H9 (cell line): ENCODE results near the gene PAFAH1B2. TPM values are rescaled to one million over a fixed set of nuclear protein-coding genes. Genes with fewer than 3 reads are reported as not detected.

Source experiments
- DNase-seq: peaks from one replicate; pipeline ENCODE4 v3.0.0-alpha.2; 2017
- H2AFZ ChIP-seq: one replicate; pipeline ENCODE4 v1.6.1; 2013; ENCODE audit warnings: mild to moderate bottlenecking, low read length, control low read depth, moderate library complexity
- H2AK5ac ChIP-seq: 2 replicates; pipeline ENCODE4 v1.6.1; 2013; ENCODE audit warnings: low read length, control low read depth, mixed read lengths; ENCODE audit not compliant: insufficient read length
- H2BK120ac ChIP-seq: one replicate; pipeline ENCODE4 v1.6.1; 2013; ENCODE audit warnings: low read depth, mild to moderate bottlenecking, low read length, control low read depth, inconsistent platforms; ENCODE audit not compliant: poor library complexity, severe bottlenecking
- H2BK12ac ChIP-seq: 2 replicates; pipeline ENCODE4 v1.6.1; 2013; ENCODE audit warnings: low read length, control low read depth, mixed read lengths, low read depth; ENCODE audit not compliant: insufficient read length
- H2BK15ac ChIP-seq: 2 replicates; pipeline ENCODE4 v1.6.1; 2013; ENCODE audit warnings: low read depth, low read length, control low read depth
- H2BK20ac ChIP-seq: one replicate; pipeline ENCODE4 v1.6.1; 2013; ENCODE audit warnings: low read depth, mild to moderate bottlenecking, low read length, control low read depth, inconsistent platforms; ENCODE audit not compliant: poor library complexity, severe bottlenecking
- H2BK5ac ChIP-seq: 2 replicates; pipeline ENCODE4 v1.6.1; 2013; ENCODE audit warnings: low read length, control low read depth, mixed read lengths; ENCODE audit not compliant: insufficient read length
- H3K14ac ChIP-seq: 2 replicates; pipeline ENCODE4 v1.6.1; 2013; ENCODE audit warnings: low read length, control low read depth; ENCODE audit not compliant: insufficient read depth
- H3K18ac ChIP-seq: 2 replicates; pipeline ENCODE4 v1.6.1; 2013; ENCODE audit warnings: low read depth, mild to moderate bottlenecking, mixed read lengths, low read length, control low read depth; ENCODE audit not compliant: insufficient read length
- H3K23ac ChIP-seq: 2 replicates; pipeline ENCODE4 v1.6.1; 2013; ENCODE audit warnings: low read length, control low read depth, mixed read lengths, low read depth; ENCODE audit not compliant: insufficient read length
- H3K23me2 ChIP-seq: 2 replicates; pipeline ENCODE4 v1.6.1; 2013; ENCODE audit warnings: low read depth, mild to moderate bottlenecking, mixed read lengths, low read length, control low read depth; ENCODE audit not compliant: insufficient read length, poor library complexity, severe bottlenecking
- H3K27ac ChIP-seq: 2 replicates; pipeline ENCODE4 v1.5.1; 2013; ENCODE audit warnings: low read length, control low read depth, mixed read lengths, low read depth; ENCODE audit not compliant: insufficient read length
- H3K27me3 ChIP-seq: 2 replicates; pipeline ENCODE4 v1.6.1; 2013; ENCODE audit warnings: low read length, control low read depth, inconsistent platforms; ENCODE audit not compliant: insufficient read depth
- H3K4ac ChIP-seq: 2 replicates; pipeline ENCODE4 v1.6.1; 2013; ENCODE audit warnings: low read depth, mild to moderate bottlenecking, control low read depth, inconsistent platforms, low read length, moderate library complexity
- H3K4me1 ChIP-seq: 2 replicates; pipeline ENCODE4 v1.6.1; 2013; ENCODE audit warnings: low read length, control low read depth, inconsistent platforms; ENCODE audit not compliant: insufficient read depth
- H3K4me2 ChIP-seq: 2 replicates; pipeline ENCODE4 v1.6.1; 2013; ENCODE audit warnings: low read length, control low read depth, mixed read lengths; ENCODE audit not compliant: insufficient read length, insufficient read depth
- H3K56ac ChIP-seq: 2 replicates; pipeline ENCODE4 v1.6.1; 2013; ENCODE audit warnings: low read depth, mild to moderate bottlenecking, mixed read lengths, low read length, control low read depth; ENCODE audit not compliant: insufficient read length
- H3K79me1 ChIP-seq: 2 replicates; pipeline ENCODE4 v1.6.1; 2013; ENCODE audit warnings: low read depth, mild to moderate bottlenecking, moderate library complexity, low read length, control low read depth, inconsistent platforms; ENCODE audit not compliant: insufficient read depth, poor library complexity, severe bottlenecking
- H3K79me2 ChIP-seq: 2 replicates; pipeline ENCODE4 v1.6.1; 2013; ENCODE audit warnings: low read length, control low read depth, inconsistent platforms; ENCODE audit not compliant: insufficient read depth
- H3K9ac ChIP-seq: 2 replicates; pipeline ENCODE4 v1.6.1; 2013; ENCODE audit warnings: low read length, control low read depth, mixed read lengths; ENCODE audit not compliant: insufficient read length; ENCODE audit errors: extremely low read depth
- H3K9me3 ChIP-seq: one replicate; pipeline ENCODE4 v1.6.1; 2013; ENCODE audit warnings: low read depth, low read length, inconsistent platforms; ENCODE audit not compliant: control insufficient read depth
- H3T11ph ChIP-seq: one replicate; pipeline ENCODE4 v1.6.1; 2013; ENCODE audit warnings: mild to moderate bottlenecking, low read length, control low read depth, inconsistent platforms
- H4K20me1 ChIP-seq: one replicate; pipeline ENCODE4 v1.6.1; 2013; ENCODE audit not compliant: control insufficient read depth, insufficient read length, insufficient read depth
- H4K5ac ChIP-seq: 2 replicates; pipeline ENCODE4 v1.6.1; 2013; ENCODE audit warnings: low read depth, mild to moderate bottlenecking, mixed read lengths, low read length, control low read depth; ENCODE audit not compliant: insufficient read length
- H4K8ac ChIP-seq: replicated peaks from 2 replicates; pipeline ENCODE4 v1.6.1; 2013; ENCODE audit warnings: low read length, control low read depth, mixed read lengths, low read depth; ENCODE audit not compliant: insufficient read length
- H4K91ac ChIP-seq: 2 replicates; pipeline ENCODE4 v1.6.1; 2013; ENCODE audit warnings: low read depth, mild to moderate bottlenecking, moderate library complexity, mixed read lengths, low read length, control low read depth; ENCODE audit not compliant: insufficient read length
- H3K27ac Mint-ChIP-seq, 3 experiments: 2 replicates in 2 of 3; 3 replicates in 1 of 3; pipeline ENCODE4 v1.8.0; 2020 to 2021; ENCODE audit warnings: mixed read lengths in 3 of 3, mild to moderate bottlenecking in 1 of 3, moderate library complexity in 1 of 3
- H3K27me3 Mint-ChIP-seq: 2 replicates; pipeline ENCODE4 v1.8.0; 2021; ENCODE audit warnings: low read depth, mild to moderate bottlenecking, moderate library complexity, mixed read lengths
- H3K36me3 Mint-ChIP-seq, 3 experiments: 2 replicates in 2 of 3; 3 replicates in 1 of 3; pipeline ENCODE4 v1.8.0; 2020 to 2021; ENCODE audit warnings: low read depth in 3 of 3, mixed read lengths in 3 of 3; ENCODE audit not compliant: insufficient read depth in 1 of 3
- H3K4me1 Mint-ChIP-seq, 2 experiments: 2 replicates each; pipeline ENCODE4 v1.8.0; 2020; ENCODE audit warnings: mixed read lengths in 2 of 2
- H3K4me3 Mint-ChIP-seq, 2 experiments: 2 replicates in 1 of 2; 3 replicates in 1 of 2; pipeline ENCODE4 v1.8.0; 2020 to 2021; ENCODE audit warnings: mild to moderate bottlenecking in 2 of 2, mixed read lengths in 2 of 2, moderate library complexity in 1 of 2
- H3K9me3 Mint-ChIP-seq, 2 experiments: 2 replicates in 1 of 2; 3 replicates in 1 of 2; pipeline ENCODE4 v1.8.0; 2020; ENCODE audit warnings: mild to moderate bottlenecking in 2 of 2, mixed read lengths in 2 of 2, moderate library complexity in 1 of 2
- whole genome bisulfite sequencing: extraction: QIAGEN DNeasy Blood & Tissue Kit; methylation state at CpG from one replicate; pipeline ENCODE4 v1.1.7; 2013; ENCODE audit warnings: missing lambda C conversion rate, low lambda C conversion rate, mixed read lengths; ENCODE audit not compliant: insufficient read length; ENCODE audit errors: extremely low coverage; 5-methylcytosine and 5-hydroxymethylcytosine counted together
- total RNA-seq: library from RNA; stranded (reverse); gene quantifications from 2 replicates; pipeline ENCODE4 v1.2.1, GENCODE V29; 2021
- TF ChIP-seq, protein P1 (sequence below): fragments of 200-600 bp; sonication (generic); conservative IDR thresholded peaks from 3 replicates; pipeline ENCODE4 v1.8.0; 2021; ENCODE audit warnings: antibody characterized with exemption, mild to moderate bottlenecking

The PAFAH1B2 gene
- total RNA-seq, 1 experiment from 2014 or later: 161 TPM

GRCh38 chr11:117166491-117166890 lies 22.4 kb downstream of the PAFAH1B2 start:
- H2AK5ac ChIP-seq: no peak overlapping the region
- H3K79me1 ChIP-seq: no peaks in the 10 kb centered on the region
- no peak overlapping the region for H3K18ac ChIP-seq
- DNase-seq: no peak
- TF ChIP-seq, protein P1, sequence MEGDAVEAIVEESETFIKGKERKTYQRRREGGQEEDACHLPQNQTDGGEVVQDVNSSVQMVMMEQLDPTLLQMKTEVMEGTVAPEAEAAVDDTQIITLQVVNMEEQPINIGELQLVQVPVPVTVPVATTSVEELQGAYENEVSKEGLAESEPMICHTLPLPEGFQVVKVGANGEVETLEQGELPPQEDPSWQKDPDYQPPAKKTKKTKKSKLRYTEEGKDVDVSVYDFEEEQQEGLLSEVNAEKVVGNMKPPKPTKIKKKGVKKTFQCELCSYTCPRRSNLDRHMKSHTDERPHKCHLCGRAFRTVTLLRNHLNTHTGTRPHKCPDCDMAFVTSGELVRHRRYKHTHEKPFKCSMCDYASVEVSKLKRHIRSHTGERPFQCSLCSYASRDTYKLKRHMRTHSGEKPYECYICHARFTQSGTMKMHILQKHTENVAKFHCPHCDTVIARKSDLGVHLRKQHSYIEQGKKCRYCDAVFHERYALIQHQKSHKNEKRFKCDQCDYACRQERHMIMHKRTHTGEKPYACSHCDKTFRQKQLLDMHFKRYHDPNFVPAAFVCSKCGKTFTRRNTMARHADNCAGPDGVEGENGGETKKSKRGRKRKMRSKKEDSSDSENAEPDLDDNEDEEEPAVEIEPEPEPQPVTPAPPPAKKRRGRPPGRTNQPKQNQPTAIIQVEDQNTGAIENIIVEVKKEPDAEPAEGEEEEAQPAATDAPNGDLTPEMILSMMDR: no peak
- H3K56ac ChIP-seq: no peak overlapping the region
- H2BK120ac ChIP-seq: no peak overlapping the region
- H3K79me2 ChIP-seq: no peaks in the 10 kb centered on the region; the same call in 1 of the 2 replicates
- H2BK5ac ChIP-seq: no peak overlapping the region
- H3K4me1 Mint-ChIP-seq: peaks cover 7 to 11% of the 10 kb centered on the region in 2 experiments
- H3K23ac ChIP-seq: no peak overlapping the region
- H3K27ac Mint-ChIP-seq: peak overlapping the region in 1 of 3 experiments; percentile 9; a peak in 1 of 7 replicates
- H3K9me3 Mint-ChIP-seq: no peaks in the 10 kb centered on the region
- no peak overlapping the region for H2BK20ac ChIP-seq
- no peak overlapping the region for H4K5ac ChIP-seq
- no peak overlapping the region for H3K4me3 Mint-ChIP-seq
- H4K91ac ChIP-seq: no peak overlapping the region
- no peaks in the 10 kb centered on the region for H3K23me2 ChIP-seq
- H3K4me1 ChIP-seq: no peaks in the 10 kb centered on the region
- no peaks in the 10 kb centered on the region for H3K27me3 ChIP-seq
- no CpG with 5 or more reads among the region's 1 CpG for WGBS
- no peaks in the 10 kb centered on the region for H3K27me3 Mint-ChIP-seq
- H4K20me1 ChIP-seq: no peaks in the 10 kb centered on the region
- no peak overlapping the region for H2AFZ ChIP-seq
- H2BK12ac ChIP-seq: no peak overlapping the region
- H3K36me3 Mint-ChIP-seq: peaks cover 31 to 91% (median 79%) of the 10 kb centered on the region in 3 experiments; a peak in 6 of 7 replicates
- H3K14ac ChIP-seq: no peak overlapping the region
- no peak overlapping the region for H3K9ac ChIP-seq
- H3K4ac ChIP-seq: no peak overlapping the region
- no peak overlapping the region for H2BK15ac ChIP-seq
- no peak overlapping the region for H3K27ac ChIP-seq
- no peak overlapping the region for H3K4me2 ChIP-seq
- no peaks in the 10 kb centered on the region for H3K9me3 ChIP-seq
- H3T11ph ChIP-seq: no peak overlapping the region
- H4K8ac ChIP-seq: no peak overlapping the region
